ENCODE data around the gene KRTAP7-1.

The KRTAP7-1 gene

GRCh38 chr21:30829659-30830058, at the start of gene KRTAP7-1:
Gene KRTAP7-1 (minus strand): TSS chr21:30829759. CDS start chr21:30829698, 61 bp downstream.
- no peak for DNase-seq

- no peak for DNase-seq
These were observed 45.0 kb upstream of the KRTAP7-1 start for GRCh38 chr21:30874526-30874925.

- DNase-seq: no peak
These were observed 18.3 kb upstream of the KRTAP7-1 start for GRCh38 chr21:30847627-30848500.

- no peak for DNase-seq
These were observed 13.4 kb upstream of the KRTAP7-1 start for GRCh38 chr21:30842990-30843389.

- DNase-seq: no peak
These were observed 9.7 kb upstream of the KRTAP7-1 start for GRCh38 chr21:30839304-30839703.

- DNase-seq: no peak
These were observed 9.0 kb upstream of the KRTAP7-1 start for GRCh38 chr21:30838536-30838935.

GRCh38 chr21:30831194-30831765, 1.7 kb upstream of the KRTAP7-1 start:
- DNase-seq: no peak

GRCh38 chr21:30818837-30819610, 10.5 kb downstream of the KRTAP7-1 start:
- no peak for DNase-seq

GRCh38 chr21:30813174-30813573, 16.4 kb downstream of the KRTAP7-1 start, which contains the start of gene KRTAP8-1:
Gene KRTAP8-1 (minus strand): TSS chr21:30813274. CDS start chr21:30813220, 54 bp downstream.
- DNase-seq: no peak

GRCh38 chr21:30800605-30801004, 29.0 kb downstream of the KRTAP7-1 start:
- DNase-seq: no peak

- DNase-seq: no peak
These were observed 35.8 kb downstream of the KRTAP7-1 start for GRCh38 chr21:30793581-30794314.

GRCh38 chr21:30779249-30779648, 50.3 kb downstream of the KRTAP7-1 start:
- DNase-seq: no peak

Data from NCI-H510A treated with DMSO at 0.1 percent for 48 hours (cell line).